ENCODE results near the gene FAM9C. TPM values are rescaled to one million over a fixed set of nuclear protein-coding genes. Genes with fewer than 3 reads are reported as not detected.

The FAM9C gene
- total RNA-seq, 1 experiment from 2014 or later: not detected

- no peak overlapping the region for H2AFZ ChIP-seq (ENCODE audit: low read depth, low read length, poor library complexity, severe bottlenecking)
- no peak for ATAC-seq
- CTCF ChIA-PET: no interaction called here
Observed at GRCh38 chrX:13009844-13010243, 34.6 kb downstream of the FAM9C start.

More at GRCh38 chrX:13009844-13010243, 34.6 kb downstream of the FAM9C start:
- Histone ChIP-seq H3K36me3 (ENCODE audit: control insufficient read depth in 1 of 2, insufficient read depth in 2 of 2, low read length in 2 of 2) (no peaks in the 10 kb centered on the region), H3K4me2 (ENCODE audit: low read length) (no peak overlapping the region), H3K9ac (ENCODE audit: low read length) (no peak overlapping the region), H3K27ac (ENCODE audit: low read depth, low read length) (no peak overlapping the region), H3K79me2 (ENCODE audit: insufficient read depth, low read length) (no peaks in the 10 kb centered on the region), H3K4me3 (replicated peaks in 1 of 2; ENCODE audit: low read depth in 1 of 2, low read length in 2 of 2) (no peak overlapping the region), H3K9me2 (ENCODE audit: insufficient read depth) (no peaks in the 10 kb centered on the region), H3K4me1 (ENCODE audit: control insufficient read depth in 1 of 2, insufficient read depth in 2 of 2, low read length in 2 of 2) (peaks cover 0 to 3% of the 10 kb centered on the region in 2 experiments; a peak in 1 of 4 replicates), H3K9me3 (ENCODE audit: control insufficient read depth in 1 of 2, insufficient read depth in 1 of 2, low read depth in 1 of 2, low read length in 2 of 2) (no peaks in the 10 kb centered on the region), H3K27me3 (ENCODE audit: insufficient read depth, low read length) (no peaks in the 10 kb centered on the region), H4K20me1 (ENCODE audit: insufficient read depth) (no peaks in the 10 kb centered on the region)
- intact Hi-C loops (cut with micrococcal nuclease): no loop called here
- no TSS peak for BruUV-seq (replicated peaks)
- no peak for DNase-seq (ENCODE audit: low read depth, low spot score)
- TF ChIP-seq EZH2phosphoT487 (IDR thresholded peaks at IDR 0.05; ENCODE audit: borderline replicate concordance) (no peak), ZNF274 (IDR thresholded peaks at IDR 0.05; ENCODE audit: low read depth, low read length) (no peak), ATF3 (IDR thresholded peaks at IDR 0.05) (no peak), YY1 (IDR thresholded peaks at IDR 0.05; ENCODE audit: extremely low read depth, insufficient replicate concordance, low read depth, low read length) (no peak), EZH2 (IDR thresholded peaks at IDR 0.05) (no peak), FOSL1 (IDR thresholded peaks at IDR 0.05; ENCODE audit: low read depth) (no peak), RAD21 (IDR thresholded peaks at IDR 0.05; ENCODE audit: low read depth) (no peak), ZFX (IDR thresholded peaks at IDR 0.05) (no peak), POLR2AphosphoS5 (IDR thresholded peaks at IDR 0.05; ENCODE audit: low read depth, low read length) (no peak)
- TF ChIP-seq, protein P1, sequence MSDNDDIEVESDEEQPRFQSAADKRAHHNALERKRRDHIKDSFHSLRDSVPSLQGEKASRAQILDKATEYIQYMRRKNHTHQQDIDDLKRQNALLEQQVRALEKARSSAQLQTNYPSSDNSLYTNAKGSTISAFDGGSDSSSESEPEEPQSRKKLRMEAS (IDR thresholded peaks at IDR 0.05): no peak
- TF ChIP-seq, protein P2, sequence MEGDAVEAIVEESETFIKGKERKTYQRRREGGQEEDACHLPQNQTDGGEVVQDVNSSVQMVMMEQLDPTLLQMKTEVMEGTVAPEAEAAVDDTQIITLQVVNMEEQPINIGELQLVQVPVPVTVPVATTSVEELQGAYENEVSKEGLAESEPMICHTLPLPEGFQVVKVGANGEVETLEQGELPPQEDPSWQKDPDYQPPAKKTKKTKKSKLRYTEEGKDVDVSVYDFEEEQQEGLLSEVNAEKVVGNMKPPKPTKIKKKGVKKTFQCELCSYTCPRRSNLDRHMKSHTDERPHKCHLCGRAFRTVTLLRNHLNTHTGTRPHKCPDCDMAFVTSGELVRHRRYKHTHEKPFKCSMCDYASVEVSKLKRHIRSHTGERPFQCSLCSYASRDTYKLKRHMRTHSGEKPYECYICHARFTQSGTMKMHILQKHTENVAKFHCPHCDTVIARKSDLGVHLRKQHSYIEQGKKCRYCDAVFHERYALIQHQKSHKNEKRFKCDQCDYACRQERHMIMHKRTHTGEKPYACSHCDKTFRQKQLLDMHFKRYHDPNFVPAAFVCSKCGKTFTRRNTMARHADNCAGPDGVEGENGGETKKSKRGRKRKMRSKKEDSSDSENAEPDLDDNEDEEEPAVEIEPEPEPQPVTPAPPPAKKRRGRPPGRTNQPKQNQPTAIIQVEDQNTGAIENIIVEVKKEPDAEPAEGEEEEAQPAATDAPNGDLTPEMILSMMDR (IDR thresholded peaks at IDR 0.05 in 2 of 3, conservative IDR thresholded peaks at IDR 0.05 in 1 of 3; ENCODE audit: borderline replicate concordance in 1 of 3, insufficient read depth in 1 of 3, low read depth in 2 of 3, low read length in 2 of 3): no peak
- ChIA-PET RAD21 (ENCODE audit: low non-redundant PET in 1 of 2, low total read pairs in 2 of 2, uncharacterized antibody in 2 of 2, unreplicated experiment in 2 of 2) (no interaction called here), POLR2A (no interaction called here)
